Brain microvascular endothelial cell (primary cell): ENCODE data around the gene PRX.

Experiments
- DNase-seq: peaks from one replicate; pipeline ENCODE4 v3.0.0-alpha.2; 2020
- H3K27ac ChIP-seq: fragments of 250-450 bp; sonication (Bioruptor Pico); 2 replicates; pipeline ENCODE4 v1.5.1; 2020; ENCODE audit warnings: mild to moderate bottlenecking, moderate library complexity
- H3K27me3 ChIP-seq: fragments of 250-450 bp; sonication (Bioruptor Pico); replicated peaks from 2 replicates; pipeline ENCODE4 v1.5.1; 2020; ENCODE audit warnings: mild to moderate bottlenecking
- H3K36me3 ChIP-seq: fragments of 250-450 bp; sonication (Bioruptor Pico); replicated peaks from 2 replicates; pipeline ENCODE4 v1.5.1; 2020; ENCODE audit warnings: mild to moderate bottlenecking
- H3K4me3 ChIP-seq: 2 replicates; pipeline ENCODE4 v1.5.1; 2011; ENCODE audit warnings: low read depth, mild to moderate bottlenecking, control low read depth, low read length, moderate library complexity
- CTCF ChIP-seq: IDR thresholded peaks from 2 replicates; pipeline ENCODE4 v1.5.1; 2011; ENCODE audit warnings: low read depth, mild to moderate bottlenecking, moderate library complexity, low read length, control low read depth, inconsistent platforms; ENCODE audit errors: missing control alignments
- in situ Hi-C: cut with HindIII; loops from 2 replicates; pipeline ENCODE4 v1.10.0; 2017; ENCODE audit warnings: low sequenced_read_pairs, low pct_ligation_motif_present

Gene PRX

GRCh38 chr19:40425450-40426287, 12.5 kb upstream of the PRX start, which contains the start of gene SERTAD1:
SERTAD1 (minus strand) TSS chr19:40425992; CDS start chr19:40423546, 2,446 bp downstream.
- H3K27ac ChIP-seq: peak within 1 kb of the TSS; percentile 99
- TF ChIP-seq CTCF: peak; percentile 64
- H3K36me3 ChIP-seq: peaks cover 13% of the 10 kb centered on the region
- peak within 1 kb of the TSS; percentile 85 for H3K4me3 ChIP-seq
- DNase-seq: peak; percentile 99
- no peaks in the 10 kb centered on the region for H3K27me3 ChIP-seq
- in situ Hi-C loops: no loop called here

- Histone ChIP-seq H3K27me3 (no peaks in the 10 kb centered on the region), H3K36me3 (peaks cover 13% of the 10 kb centered on the region), H3K27ac (peak overlapping the region; percentile 99), H3K4me3 (peak overlapping the region; percentile 85)
- in situ Hi-C loops: no loop called here
- peak; percentile 11 for DNase-seq
- no peak for TF ChIP-seq CTCF
Observed at GRCh38 chr19:40424637-40425449, 11.7 kb upstream of the PRX start.

DNA sequence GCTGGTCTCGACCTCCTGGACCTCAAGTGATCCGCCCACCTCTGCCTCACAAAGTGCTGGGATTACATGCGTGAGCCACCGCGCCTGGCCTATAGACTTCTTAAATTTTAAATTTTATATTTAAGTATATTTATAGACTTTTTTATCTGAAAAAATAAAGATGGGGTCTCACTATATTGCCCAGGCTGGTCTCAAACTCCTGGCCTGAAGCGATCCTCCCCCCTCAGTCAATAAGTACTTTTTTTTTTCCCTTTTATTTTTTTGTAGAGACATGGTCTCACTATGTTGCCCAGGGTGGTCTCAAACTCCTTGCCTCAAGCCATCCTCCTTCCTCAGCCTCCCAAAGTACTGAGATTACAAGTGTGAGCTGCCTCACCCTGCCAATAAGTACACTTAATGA, 10.8 kb upstream of the PRX start:
- H3K27ac ChIP-seq: no peak overlapping the region
- peak overlapping the region; percentile 85 for H3K4me3 ChIP-seq
- no peak for TF ChIP-seq CTCF
- in situ Hi-C loops: no loop called here
- H3K36me3 ChIP-seq: peaks cover 13% of the 10 kb centered on the region
- H3K27me3 ChIP-seq: no peaks in the 10 kb centered on the region
- no peak for DNase-seq

GRCh38 chr19:40422748-40423566, 9.8 kb upstream of the PRX start:
- in situ Hi-C loops: no loop called here
- no peak for DNase-seq
- TF ChIP-seq CTCF: no peak
- H3K4me3 ChIP-seq: no peak overlapping the region
- peaks cover 13% of the 10 kb centered on the region for H3K36me3 ChIP-seq
- no peak overlapping the region for H3K27ac ChIP-seq
- no peaks in the 10 kb centered on the region for H3K27me3 ChIP-seq

- Histone ChIP-seq H3K27ac (peak overlapping the region; percentile 85), H3K36me3 (peaks cover 13% of the 10 kb centered on the region), H3K4me3 (no peak overlapping the region), H3K27me3 (no peaks in the 10 kb centered on the region)
- in situ Hi-C loops: no loop called here
- no peak for DNase-seq
- no peak for TF ChIP-seq CTCF
Observed at GRCh38 chr19:40421993-40422747, 9.0 kb upstream of the PRX start.
